GM19043 (cell line): ENCODE data around the gene ACOT8.
"Not testable (repeated sequence)": the region's sequence is repeated elsewhere in the genome, so short reads cannot be mapped to it uniquely, and the experiment has no call there.

Experiments
- ATAC-seq: cut with Tn5 transposase; IDR thresholded peaks from one replicate; pipeline ENCODE4 v1.9.1; 2021; ENCODE audit warnings: low read depth; ENCODE audit not compliant: unreplicated experiment

Gene ACOT8

GRCh38 chr20:45888681-45889080 lies 31.5 kb upstream of the ACOT8 start:
- no peak for ATAC-seq

DNA sequence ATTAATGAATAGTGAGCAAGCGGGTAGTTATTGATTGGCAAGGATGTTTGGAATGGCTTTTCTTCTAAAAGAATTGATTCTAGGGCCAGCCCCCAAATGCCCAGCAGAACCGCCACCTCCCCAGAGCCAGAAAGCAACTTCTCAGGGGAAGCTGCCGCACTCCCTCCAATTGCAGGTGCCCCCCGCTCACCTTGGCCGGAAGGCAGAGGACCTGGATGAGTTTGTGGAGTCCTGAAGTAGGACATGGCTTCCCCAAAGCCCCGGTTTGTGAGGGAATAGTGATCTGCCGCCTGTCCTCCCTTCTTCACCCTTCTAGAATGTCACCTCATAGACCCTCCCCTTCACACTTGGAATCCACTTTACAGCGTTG lies 30.1 kb upstream of the ACOT8 start, which contains the start of gene SPATA25:
Gene SPATA25 (minus strand): TSS at position 277 of the 370 bp plus-strand sequence. CDS start 32 bp downstream, at position 245.
- no peak for ATAC-seq

- no peak for ATAC-seq
These were observed 29.6 kb upstream of the ACOT8 start for GRCh38 chr20:45886590-45887345.

DNA sequence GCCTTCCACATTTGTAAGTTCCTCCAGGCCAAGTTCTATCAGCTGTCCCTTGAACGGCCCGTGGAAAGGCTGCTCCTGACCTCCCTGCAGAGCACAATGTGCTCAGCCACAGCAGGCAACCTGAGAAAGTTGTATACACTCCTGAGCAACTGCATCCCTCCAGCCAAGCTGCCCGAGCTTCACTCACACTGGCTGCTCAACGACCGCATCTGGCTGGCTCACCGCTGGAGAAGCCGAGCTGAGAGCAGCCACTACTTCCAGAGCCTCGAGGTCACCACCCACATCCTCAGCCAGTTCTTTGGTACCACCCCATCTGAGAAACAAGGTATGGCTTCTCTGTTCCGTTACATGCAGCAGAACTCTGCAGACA lies 25.9 kb upstream of the ACOT8 start:
- no peak for ATAC-seq

DNA sequence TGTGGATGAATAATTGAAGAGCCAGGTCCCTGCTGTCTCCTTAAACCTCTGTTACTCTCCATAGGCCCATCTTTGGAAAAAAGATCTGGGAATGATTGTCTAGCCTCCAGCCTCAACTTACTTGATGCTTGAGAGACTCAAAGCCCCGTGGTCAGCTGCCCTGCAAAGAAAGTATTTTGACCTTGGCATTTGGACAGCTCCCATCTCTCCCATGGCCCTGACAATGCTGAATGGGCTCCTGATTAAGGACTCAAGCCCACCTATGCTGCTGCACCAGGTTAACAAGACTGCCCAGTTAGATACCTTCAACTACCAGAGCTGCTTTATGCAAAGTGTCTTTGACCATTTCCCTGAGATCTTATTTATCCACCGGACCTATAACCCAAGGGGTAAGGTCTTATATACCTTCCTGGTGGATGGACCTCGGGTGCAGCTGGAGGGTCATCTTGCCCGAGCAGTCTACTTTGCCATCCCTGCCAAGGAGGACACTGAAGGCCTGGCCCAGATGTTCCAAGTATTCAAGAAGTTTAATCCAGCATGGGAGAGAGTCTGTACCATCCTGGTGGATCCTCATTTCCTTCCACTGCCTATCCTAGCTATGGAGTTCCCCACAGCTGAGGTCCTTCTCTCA lies 25.4 kb upstream of the ACOT8 start:
- ATAC-seq: no peak

- ATAC-seq: peak; percentile 97
These were observed 24.0 kb upstream of the ACOT8 start, which contains the start of gene ZSWIM1 for GRCh38 chr20:45880988-45881788. ZSWIM1 (plus strand) TSS chr20:45881227; CDS start chr20:45882593, 1,366 bp downstream.

GRCh38 chr20:45878076-45878761 lies 21.0 kb upstream of the ACOT8 start:
- no peak for ATAC-seq

GRCh38 chr20:45874576-45874975 lies 17.4 kb upstream of the ACOT8 start:
- ATAC-seq: no peak

GRCh38 chr20:45874104-45874481 lies 16.9 kb upstream of the ACOT8 start:
- ATAC-seq: not testable (repeated sequence)

- ATAC-seq: no peak
These were observed 16.4 kb upstream of the ACOT8 start for GRCh38 chr20:45873409-45874103.

GRCh38 chr20:45872626-45873025 lies 15.4 kb upstream of the ACOT8 start:
- no peak for ATAC-seq

DNA sequence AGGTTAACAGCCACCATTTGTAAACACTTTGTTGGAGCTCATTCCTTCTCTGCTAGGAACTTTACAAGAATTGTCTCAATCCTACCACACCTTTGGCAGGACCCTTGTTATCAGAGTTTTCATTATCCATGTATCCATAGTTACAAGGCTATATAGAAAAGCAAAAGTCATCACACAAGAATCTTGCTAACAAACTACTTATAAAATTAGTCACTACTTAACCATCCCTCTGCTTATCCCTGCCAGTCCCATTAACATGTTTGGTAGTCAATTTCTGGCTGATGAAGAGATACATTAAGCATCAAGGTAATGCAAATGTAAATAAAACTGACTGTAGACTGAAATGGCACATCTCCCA lies 10.6 kb upstream of the ACOT8 start:
- ATAC-seq: no peak

DNA sequence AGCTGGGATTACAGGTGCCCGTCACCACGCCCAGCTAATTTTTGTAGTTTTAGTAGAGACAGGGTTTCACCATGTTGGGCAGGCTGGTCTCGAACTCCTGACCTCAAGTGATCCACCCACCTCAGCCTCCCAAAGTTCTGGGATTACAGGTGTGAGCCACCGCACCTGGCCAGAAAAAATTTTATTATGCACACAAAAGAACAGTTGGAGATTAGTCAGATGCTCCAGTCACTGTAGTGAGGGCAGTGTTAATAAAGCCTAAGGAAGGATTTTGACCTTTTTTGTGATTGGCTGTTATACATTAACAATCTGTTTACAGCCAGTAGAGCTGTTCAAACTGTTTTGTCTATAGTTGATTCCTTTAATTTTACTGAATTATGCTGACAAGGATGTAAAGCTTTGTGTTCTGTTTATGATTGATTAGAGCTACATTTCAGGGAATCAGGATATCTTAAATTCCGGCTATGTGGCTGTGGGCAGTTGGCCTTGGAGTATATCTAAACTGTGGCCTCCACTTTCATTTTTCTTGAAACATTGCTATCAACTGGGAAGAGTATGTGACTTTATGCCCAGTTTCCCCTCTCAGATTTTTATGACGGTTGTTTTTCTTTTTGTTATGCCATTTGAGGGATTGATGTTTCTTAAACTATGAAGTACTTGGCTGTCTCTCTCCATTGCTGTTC lies 10.1 kb upstream of the ACOT8 start:
- no peak for ATAC-seq

- ATAC-seq: no peak
These were observed 9.3 kb upstream of the ACOT8 start for GRCh38 chr20:45866454-45866853.

DNA sequence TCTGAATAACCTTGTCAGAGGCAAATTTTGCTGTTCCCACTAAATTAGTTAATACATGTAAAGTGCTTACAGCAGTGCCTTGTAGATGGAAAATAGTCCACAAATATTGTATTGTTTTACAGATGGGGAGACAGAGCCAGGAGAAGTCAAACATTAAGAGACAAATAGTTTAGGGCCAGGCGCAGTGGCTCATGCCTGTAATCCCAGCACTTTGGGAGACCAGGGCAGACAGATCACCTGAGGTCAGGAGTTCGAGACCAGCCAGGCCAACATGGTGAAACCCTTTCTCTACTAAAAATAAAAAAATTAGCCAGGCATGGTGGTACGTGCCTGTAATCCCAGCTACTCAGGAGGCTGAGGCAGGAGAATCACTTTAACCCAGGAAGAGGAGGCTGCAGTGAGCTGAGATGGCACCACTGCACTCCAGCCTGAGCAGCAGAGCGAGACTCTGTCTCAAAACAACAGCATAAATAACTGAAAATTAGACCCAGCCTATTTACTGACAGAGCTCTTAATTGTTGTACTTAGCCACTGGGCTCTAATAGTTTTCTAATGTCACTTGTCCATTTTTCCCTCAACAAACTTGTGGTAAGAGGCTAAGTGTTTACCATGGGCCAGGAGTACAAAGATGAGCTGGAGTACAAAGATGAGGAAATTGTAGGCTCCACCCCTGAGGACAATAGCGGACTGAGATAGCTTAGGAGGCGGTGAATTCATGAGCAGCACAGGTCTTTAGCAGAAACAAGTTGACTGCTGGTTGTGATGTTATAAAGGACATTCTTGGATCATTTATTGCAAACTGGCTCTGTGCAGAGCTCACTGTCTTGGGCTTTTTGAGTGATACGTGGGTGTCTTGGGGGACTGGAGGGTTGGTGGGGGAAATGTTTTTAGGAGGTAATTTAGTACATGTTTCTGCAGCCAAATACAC lies 6.6 kb upstream of the ACOT8 start:
- ATAC-seq: no peak

DNA sequence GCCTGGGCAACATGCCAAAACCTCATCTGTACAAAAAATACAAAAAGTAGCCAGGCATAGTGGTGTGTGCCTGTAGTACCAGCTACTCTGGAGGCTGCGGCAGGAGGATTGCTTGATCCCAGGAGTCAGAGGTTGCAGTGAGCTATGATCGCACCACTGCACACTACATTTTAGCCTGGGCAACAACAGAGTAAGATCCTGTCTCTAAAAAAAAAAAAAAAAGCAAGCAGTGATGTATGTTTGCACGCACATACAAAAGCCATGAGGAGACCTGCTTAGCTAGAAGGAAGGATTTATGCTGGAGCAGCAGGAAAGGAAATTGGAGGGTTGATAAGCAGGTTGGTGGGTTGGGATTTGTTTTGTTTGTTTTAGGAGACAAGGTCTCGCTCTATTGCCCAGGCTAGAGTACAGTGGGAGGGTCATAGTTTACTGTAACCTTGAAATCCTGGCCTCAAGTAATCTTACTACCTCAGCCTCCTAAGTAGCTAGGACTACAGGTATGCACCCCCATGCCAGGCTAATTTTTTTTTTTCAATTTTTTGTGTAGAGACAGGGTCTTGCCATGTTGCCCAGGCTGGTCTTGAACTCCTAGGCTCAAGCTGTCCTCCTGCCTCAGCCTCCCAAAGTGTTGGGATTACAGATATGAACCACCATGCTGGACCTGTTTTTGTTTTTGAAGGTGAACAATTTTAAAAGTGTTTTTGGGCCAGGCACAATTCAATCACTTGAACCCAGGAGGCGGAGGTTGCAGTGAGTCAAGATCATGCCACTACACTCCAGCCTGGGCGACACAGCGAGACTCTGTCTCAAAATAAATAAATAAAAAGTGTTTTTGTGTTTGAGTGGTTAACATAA lies 4.3 kb upstream of the ACOT8 start:
- ATAC-seq: no peak

DNA sequence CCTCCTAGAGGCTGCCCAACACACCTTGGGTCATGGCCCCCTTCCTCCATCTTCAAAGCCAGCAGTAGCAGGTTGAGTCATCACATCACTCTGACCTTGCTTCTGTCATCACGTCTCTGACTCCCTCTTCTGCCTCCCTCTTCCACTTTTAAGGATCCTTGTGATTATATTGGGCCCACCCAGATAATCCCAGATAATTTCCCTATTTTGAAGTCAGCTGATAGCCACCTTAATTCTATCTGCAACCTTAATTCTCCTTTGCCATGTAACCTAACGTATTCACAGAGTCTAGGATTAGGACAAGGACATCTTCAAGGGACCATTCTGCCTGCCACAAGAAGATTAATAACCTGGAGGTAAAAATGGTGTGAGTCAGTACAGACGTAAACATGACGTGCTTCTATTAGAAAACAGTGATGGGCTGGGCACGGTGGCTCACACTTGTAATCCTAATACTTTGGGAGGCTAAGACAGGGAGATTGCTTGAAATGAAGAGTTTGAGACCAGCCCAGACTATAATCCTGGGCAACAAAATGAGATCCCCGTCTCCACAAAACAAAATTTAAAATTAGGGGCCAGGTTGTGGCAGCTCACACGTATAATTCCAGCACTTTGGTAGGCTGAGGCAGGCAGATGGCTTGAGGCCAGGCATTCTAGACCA lies 3.5 kb upstream of the ACOT8 start:
- ATAC-seq: no peak
